ENCODE results near the gene DDIT4.
"Not testable (repeated sequence)": the region's sequence is repeated elsewhere in the genome, so short reads cannot be mapped to it uniquely, and the experiment has no call there.

The DDIT4 gene, protein sequence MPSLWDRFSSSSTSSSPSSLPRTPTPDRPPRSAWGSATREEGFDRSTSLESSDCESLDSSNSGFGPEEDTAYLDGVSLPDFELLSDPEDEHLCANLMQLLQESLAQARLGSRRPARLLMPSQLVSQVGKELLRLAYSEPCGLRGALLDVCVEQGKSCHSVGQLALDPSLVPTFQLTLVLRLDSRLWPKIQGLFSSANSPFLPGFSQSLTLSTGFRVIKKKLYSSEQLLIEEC

DNA sequence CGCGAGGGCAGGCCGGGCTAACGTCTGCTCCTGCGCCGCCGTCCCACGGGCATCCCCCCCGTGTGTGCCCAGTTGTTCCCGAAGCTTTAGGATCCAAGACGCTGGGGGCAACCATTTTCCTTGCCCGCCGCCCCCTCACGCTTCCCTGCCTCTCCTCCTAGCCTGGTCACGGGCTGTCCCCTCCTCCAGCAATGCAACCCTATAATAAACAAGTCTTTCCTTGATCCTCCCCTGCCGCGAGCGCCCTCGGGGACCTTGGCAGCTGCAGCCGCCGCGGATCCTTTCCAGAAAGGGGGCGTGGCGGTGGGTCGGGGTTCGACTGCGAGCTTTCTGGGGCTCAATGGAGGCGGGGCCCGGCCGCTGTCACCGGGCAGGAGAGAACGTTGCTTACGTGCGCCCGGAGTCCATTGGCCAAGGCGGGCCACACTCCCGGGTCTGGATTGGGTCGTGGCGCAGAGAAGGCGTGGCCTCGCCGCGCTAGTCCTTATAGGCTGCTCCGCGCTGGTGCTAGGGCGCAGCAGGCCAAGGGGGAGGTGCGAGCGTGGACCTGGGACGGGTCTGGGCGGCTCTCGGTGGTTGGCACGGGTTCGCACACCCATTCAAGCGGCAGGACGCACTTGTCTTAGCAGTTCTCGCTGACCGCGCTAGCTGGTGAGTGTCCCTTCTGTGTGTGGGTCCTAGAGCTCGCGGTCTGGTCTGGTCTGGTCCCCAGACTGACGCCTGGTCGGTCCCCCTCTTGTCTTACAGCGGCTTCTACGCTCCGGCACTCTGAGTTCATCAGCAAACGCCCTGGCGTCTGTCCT lies at the start of gene DDIT4:
Gene DDIT4 (plus strand): TSS at position 515 of the 803 bp plus-strand sequence. CDS start 293 bp downstream, outside the sequence.
- peak; percentile 98 for DNase-seq

DNA sequence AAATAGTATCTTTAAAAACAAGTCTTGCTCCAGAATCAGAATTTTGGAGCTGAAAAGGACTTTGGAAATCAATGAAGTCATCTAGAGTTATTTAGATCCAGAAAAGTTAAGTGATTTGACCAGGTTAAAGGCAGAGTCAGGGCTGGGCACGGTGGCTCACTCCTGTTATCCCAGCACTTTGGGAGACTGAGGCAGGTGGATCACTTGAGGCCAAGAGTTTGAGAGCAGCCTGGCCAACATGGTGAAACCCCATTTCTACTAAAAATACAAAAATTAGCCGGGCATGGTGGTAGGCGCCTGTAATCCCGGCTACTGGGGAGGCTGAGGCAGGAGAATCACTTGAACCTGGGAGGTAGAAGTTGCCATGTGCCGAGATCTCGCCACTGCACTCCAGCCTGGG lies 49.5 kb upstream of the DDIT4 start:
- DNase-seq, result not testable (repeated sequence)

DNA sequence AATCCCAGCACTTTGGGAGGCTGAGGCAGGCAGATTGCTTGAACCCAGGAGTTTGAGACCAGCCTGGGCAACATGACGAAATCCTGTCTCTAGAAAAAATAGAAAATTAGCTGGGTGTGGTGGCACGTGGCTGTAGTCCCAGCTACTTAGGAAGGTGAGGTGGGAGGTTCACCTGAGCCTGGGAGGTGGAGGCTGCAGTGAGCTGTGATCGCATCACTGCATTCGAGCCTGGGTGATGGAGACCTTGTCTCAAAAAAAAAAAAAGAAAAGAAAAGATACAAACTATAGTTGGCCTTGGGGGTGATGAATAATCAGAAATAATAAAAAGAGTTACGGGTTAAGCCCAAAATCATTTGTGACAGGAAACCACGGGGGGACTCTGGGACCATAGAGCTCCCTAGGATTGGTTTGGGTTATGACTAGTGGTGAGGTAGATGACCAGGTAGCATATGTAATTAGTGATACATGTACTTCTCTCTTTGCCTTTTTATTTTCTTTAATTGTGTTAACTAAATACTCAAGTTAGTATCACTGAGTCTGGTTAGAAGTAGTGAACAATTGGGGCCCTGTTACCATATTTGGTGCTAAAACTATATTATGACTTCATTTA lies 47.2 kb upstream of the DDIT4 start:
- no peak for DNase-seq

DNA sequence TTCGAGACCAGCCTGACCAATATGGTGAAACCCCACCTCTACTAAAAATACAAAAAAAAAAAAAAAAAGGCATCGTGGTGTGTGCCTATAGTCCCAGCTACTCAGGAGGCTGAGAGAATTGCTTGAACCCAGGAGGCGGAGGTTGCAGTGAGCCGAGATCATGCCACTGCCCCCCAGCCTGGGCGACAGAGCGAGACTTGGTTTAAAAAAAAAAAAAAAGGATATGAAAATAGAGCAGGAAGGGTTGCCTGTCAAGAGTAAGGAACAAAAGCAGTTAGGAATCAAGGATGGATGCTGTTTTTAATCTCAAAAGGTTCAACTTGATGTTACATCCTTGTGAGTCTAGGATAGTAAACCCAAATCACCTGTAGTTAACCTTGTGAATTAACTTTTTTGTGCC lies 45.9 kb upstream of the DDIT4 start:
- DNase-seq, result no peak

DNA sequence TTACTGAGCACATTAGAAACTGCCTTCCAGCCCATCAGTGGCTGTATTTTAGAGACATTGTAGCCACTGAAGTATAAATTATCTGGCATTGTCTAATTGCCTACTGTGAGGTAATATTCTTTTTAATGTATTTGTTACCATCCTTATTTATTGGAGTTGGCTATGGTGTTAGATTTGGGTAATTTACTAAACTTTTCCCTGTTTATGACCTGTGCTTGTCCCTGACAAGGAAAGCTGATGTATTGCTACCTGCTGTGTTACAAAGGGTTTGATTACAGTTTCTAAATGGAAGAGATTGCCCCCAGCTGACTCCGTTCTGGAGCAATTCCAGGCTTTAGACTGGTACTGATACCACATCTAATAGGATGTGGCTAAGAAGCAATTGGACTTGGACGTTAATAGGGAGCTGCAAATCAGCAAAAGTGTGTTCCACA lies 45.4 kb upstream of the DDIT4 start:
- no peak for DNase-seq

DNA sequence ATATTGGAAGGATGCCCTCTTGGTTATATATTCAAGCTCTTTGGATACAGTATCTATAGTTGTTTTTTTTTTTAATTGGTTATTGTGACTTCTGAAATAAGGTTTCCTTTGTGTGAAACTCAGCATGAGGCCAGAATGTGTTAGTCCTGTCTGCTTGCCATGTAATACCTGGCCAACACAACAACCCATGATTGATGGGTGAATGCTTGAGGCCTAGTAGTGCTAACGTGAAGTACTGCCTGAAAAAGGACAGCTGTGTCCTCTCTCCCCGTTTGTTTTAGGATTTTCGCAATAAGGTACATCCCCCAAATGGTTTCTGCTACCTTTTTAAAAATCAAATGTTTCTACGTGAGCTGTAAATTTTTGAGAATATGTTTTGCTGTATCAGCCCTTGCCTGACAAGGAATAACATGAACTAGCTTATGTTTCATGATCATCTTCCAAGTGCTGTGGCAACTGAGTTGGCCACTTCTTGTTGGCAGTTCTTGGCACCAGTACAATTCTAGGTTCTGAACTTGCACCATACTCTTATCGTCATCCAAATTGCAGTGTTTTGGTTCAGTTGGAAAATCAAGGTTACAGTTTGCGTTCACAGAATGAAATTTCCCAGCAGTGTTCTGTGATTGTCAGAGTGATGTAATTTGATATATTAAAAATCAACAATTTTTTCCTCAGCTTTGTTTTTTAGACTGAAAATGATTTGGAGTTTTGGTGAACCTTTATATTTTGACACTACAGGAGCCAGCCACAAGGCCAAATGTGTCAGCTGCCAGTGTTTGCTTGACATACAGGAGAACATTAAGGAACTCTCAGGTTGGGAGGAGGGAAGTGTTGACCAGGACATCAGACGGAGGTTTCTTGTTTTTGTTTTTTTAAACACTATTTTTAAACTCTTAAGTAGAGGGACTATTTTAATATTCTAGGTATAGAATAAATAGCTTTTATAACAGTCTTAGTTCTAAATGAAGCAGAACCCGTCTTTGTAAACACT lies 44.2 kb upstream of the DDIT4 start:
- DNase-seq, result no peak

DNA sequence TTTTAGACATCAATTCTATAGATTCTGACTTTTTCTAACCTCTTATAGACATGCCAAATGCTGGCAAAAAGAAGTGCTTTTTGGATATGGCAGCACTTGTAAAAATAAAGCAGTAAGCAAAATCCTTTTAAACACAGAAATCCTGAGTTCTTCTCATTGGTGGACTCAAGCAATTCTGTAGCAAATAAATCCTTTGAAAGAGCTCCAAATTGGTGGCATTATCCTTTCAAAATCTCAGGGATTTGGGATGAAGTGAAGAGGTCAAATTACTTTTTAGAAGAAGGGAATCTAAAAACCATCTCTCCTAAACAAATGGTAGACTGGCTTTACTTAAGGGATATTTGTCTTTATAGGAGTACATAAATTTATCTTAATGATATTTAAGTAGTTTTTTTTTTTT lies 40.1 kb upstream of the DDIT4 start:
- DNase-seq, result no peak

DNA sequence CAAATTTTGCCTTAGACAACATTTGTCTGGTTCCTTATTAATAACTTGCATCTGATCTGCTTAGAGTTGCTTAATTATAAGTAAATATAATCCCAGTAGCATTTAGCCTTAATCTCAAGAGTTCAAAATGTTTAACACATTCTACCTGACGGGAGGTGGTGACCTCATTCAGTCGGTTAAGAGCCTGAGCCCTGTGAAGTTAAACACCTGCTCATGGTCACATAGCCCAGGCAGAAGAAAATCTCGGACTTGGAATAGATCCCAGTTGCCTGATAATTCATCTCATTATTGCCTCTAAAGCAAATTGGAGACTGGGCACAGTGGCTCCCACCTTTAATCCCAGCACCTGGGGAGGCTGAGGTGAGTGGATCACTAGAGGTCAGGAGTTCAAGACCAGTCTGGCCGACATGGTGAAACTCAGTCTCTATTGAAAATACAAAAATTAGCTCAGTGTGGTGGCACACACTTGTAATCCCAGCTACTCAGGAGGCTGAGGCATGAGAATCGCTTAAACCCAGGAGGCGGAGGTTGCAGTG lies 39.1 kb upstream of the DDIT4 start:
- no peak for DNase-seq

DNA sequence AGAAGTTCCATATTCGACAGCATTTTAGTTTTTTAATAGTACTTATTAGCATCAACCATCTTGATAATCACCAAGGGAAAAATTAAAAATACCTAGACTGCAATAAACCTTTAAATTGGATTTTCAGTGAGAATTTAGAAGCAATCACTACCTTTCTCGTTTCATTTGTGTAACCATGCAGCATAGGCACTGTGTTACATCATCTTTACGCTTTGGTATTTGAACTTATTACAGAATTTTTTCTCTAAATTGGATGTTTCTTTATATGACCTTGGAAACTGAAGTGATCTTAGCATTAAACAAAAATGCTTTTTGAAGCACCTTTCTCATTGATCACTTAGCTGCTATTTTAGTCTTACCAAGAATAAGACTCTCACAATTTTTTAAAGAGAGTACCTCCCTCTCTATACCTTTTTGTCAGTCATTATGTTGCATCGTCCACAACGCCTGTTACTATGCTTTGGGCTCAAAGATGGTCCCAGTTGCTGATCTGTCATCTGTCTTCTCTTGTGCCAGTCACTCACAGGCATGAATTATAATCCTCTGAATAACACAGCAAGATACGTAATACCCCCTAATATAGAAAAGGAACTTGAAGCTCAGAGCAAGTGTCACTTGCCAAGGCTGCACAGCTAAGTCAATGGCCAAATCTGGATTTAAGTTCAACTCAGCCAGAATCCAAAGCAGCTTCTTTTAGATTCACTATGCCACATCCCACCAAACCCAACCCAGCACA lies 38.0 kb upstream of the DDIT4 start:
- no peak for DNase-seq

DNA sequence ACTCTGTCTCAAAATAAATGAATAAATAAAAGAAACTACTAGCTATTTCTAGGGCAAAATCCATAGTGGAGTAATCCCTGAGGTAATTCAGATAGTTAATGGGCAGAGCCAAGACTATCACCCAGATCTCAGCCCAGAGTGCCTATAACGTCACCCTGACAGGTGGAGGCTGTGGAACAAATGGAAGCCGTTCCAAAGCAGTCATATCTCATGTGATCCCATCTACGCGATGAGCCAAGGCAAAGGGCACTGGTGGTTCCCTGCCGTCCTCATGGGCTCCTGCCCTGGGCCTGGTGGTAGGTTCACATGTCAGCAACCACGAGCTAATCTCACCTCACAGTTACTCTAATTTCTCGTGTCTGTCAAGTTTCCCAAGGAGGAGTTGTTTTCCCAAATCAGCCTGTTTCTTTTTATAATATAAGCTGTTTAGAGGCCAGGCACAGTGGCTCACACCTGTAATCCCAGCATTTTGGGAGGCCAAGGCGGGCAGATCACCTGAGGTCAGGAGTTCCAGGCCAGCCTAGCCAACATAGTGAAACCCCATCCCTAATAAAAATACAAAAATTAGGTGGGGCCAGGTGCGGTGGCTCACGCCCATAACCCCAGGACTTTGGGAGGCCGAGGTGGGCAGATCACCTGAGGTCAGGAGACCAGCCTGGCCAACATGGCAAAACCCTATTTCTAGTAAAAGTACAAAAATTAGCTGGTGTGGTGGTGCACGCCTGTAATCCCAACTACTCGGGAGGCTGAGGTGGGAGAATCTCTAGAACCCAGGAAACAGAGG lies 35.1 kb upstream of the DDIT4 start:
- no peak for DNase-seq

DNA sequence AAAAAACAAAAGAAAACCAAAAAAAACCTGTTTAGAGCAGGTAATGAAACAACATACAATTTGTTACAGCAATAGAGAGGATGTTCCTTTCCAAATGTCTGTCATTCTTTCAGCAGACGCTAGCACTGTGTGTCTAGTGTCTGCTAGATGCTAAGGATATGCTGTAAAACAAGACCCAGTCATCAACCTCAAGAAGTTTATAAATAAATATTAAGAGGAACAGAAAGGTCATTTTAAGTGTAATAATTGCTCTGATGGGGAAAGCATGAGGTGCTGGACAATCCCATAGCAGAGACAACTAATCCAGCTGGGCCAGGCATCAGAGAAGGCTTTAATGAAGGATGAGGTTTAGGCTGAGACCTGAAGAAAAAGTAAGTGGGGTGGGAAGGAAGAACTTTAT lies 34.3 kb upstream of the DDIT4 start:
- no peak for DNase-seq

DNA sequence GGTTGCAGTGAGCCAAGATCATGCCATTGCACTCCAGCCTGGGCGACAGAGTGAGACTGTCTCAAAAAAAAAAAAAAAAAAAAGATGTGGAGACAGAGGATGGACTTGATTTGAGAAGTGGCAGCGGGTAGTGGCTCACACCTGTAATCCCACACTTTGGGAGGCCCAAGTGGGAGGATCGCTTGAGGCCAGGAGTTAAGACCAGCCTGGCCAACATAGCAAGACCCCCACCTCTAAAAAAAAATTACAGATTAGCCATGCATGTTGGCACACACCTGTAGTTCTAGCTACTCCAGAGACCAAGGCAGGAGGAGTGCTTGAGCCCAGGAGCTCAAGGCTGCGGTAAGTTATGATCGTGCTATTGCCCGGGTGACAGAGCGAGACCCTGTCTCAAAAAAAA lies 33.4 kb upstream of the DDIT4 start:
- no peak for DNase-seq

DNA sequence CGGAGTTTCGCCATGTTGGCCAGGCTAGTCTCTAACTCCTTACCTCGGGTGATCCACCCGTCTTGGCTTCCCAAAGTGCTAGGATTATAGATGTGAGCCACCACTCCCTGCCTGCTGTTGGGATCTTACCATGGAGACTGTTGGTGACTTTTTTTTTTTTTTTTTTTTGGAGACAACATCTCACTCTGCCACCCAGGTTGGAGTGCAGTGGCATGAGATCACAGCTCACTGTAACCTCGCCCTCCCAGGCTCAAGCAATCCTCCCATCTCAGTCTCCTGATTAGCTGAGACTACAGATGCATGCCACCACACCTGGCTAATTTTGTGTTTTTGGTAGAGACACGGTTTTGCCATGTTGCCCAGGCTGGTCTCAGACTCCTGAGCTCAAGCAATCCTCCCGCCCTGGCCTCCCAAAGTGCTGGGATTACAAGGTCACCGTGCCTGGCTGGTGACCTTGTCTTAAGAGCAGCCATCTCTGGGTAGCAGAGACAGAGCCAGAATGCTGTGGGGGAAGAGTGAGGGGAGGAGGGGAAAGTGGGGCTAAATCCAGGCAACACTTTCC lies 32.0 kb upstream of the DDIT4 start:
- no peak for DNase-seq

DNA sequence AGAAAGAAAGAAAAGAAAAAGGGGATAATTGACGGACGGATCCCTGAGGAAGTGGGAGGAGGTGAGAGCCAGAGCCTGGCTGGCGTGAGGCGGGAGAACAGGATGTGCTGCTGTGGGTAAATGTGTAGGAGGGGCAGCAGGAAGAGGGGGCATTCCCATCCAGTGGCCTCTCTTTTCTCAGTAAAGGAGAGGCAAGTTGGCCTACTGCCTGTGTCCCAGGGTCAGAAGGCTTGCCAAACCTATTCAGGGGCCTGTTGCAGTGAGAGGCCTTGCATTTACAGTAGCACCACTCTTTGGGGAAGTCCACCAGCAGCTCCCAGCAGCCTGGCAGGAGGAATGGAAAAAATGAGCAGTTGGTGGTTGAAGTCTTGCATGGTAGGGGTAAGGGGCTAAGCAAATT lies 31.0 kb upstream of the DDIT4 start:
- no peak for DNase-seq

DNA sequence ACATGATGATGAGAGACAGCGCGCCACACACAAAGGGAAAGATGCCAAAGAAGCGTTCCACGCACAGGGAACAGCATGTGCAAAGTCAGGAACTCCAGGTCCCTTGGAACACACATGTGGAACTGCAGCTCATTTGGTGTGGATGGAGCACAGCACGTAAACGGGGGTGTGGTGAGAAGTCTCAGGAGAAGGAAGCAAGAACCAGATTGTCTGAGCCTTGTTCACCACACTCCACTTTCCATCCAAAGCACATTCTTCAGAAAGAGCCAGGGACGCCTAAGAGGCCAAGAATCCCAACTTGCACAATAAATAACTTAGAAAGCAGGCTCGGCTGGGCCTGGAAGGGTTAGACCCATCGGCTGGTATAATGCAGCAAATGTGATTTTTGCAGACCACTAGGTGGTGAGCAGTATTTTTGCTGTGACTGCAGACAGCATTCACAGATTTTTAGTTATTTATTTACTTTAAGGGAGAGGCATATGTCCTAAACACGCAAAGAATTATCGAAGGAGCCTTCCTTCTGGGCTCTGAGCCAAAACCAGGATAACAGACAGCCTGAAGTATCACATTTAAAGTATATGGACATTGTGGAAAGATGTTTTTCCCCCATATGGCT lies 29.8 kb upstream of the DDIT4 start:
- DNase-seq, result no peak

DNA sequence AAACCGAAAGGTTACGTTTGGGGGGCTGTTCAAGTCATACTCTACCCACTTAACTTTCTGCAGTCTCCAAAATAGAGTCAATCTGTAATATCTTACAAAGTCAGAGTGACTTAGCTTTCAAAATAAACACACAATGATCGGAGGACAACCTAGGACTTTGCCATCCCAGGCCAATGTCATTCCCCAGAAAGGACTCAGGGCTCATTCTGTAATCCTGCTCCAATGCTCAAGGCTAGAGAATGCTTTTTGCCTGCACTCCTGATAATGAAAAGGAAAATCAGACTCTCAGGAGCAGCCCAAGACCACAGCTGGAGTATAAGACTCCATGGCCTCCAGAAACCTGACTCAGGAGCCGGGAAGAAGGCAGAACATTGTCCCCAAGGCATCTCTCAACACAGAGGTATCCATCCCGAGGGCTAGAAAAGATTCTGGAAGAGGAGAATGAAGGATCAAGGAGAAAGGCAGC lies 29.1 kb upstream of the DDIT4 start:
- no peak for DNase-seq

DNA sequence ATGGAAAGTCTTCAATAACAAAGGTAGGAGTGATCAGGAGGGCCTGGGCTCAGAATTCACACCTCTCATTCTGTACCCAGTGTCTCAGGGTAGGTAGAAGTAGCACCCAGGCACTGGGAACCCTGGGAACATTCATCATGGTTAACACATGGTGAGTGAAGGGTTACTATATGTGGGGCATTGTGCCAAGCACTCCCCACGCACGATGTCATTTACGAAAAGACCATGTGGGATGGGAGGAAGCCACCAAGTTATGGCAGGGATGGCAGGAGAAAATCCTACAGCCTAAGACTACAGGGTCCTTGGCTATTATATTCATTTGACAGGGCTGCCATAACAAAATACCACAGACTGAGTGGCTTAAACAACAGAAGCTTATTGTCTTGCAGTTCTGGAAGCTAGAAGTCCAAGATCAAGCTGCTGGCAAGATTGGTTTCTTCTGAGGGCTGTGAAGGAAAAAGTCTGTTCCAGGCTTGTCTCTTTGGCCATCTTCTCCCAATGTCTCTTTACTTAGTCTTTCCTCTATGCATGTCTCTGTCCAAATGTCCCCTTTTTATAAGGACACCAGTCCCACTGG lies 27.7 kb upstream of the DDIT4 start:
- no peak for DNase-seq

DNA sequence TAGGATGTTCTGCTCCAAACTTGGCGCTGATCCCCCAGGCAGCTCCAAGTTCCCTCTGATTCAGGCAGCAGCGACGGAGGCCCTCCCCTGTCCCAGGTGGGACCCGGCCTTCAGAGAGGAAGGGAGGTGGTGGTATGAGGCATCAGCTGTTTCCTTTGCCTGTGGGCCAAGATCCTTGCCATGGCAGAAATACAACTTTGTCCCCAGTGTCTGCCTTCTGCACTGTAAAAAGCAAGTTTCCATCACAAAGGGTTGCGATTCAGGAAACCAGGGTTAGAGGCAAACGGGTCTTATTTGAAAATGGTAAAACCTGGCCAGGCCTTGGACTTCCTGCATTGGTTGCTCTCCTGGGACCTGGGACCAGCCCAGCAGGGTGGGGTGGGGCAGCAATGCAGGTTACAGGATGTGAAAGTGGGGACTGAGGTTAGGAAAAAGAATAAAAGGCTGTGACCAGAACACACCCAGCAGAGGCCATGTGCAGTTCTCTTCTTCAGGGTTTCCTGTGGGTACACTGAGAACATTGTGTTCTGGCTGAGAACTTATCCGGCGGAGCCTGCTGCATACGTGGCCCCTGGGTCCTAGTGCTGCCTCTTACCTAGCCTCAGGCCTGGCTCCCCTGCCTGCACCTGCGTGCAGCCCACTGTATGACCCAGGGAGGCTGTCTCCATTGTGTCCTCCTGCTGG lies 25.1 kb upstream of the DDIT4 start:
- peak; percentile 70 for DNase-seq
